ENCODE results near the gene RND2. TPM values are rescaled to one million over a fixed set of nuclear protein-coding genes. Genes with fewer than 3 reads are reported as not detected.

Gene RND2
- total and polyA plus RNA-seq, 2 of the 13 experiments (the other 11 are each of a cell fraction or from before 2014, with no cell fraction given): 0.05 to 0.11 TPM

GRCh38 chr17:43014649-43015542 is 10.1 kb upstream of the RND2 start (continued):
- TF ChIP-seq ZHX2 (IDR thresholded peaks at IDR 0.05; ENCODE audit: low read depth) (no peak), ZHX2 (CRISPR knock-in tag; IDR thresholded peaks at IDR 0.05; ENCODE audit: borderline replicate concordance) (no peak), TAF1 (CRISPR knock-in tag; IDR thresholded peaks at IDR 0.05) (no peak), ZNF10 (CRISPR knock-in tag; IDR thresholded peaks at IDR 0.05; ENCODE audit: borderline replicate concordance, low read depth) (no peak), TBX3 (IDR thresholded peaks at IDR 0.05; ENCODE audit: borderline replicate concordance) (no peak), ZNF577 (CRISPR knock-in tag; IDR thresholded peaks at IDR 0.05; ENCODE audit: borderline replicate concordance, low read depth) (no peak), RFX1 (IDR thresholded peaks at IDR 0.05) (no peak), ZNF253 (CRISPR knock-in tag; IDR thresholded peaks at IDR 0.05; ENCODE audit: borderline replicate concordance) (no peak), ZNF484 (CRISPR knock-in tag; IDR thresholded peaks at IDR 0.05; ENCODE audit: borderline replicate concordance, low read depth) (no peak), ZSCAN20 (CRISPR knock-in tag; IDR thresholded peaks at IDR 0.05; ENCODE audit: borderline replicate concordance) (no peak), ZNF781 (CRISPR knock-in tag; IDR thresholded peaks at IDR 0.05; ENCODE audit: borderline replicate concordance, not compliant biosample characterization) (no peak), RFX3 (CRISPR knock-in tag; IDR thresholded peaks at IDR 0.05) (no peak), POLR2G (IDR thresholded peaks at IDR 0.05; ENCODE audit: low read depth, low read length) (0 out of 2 replicates have a peak, but pooled peaks have one; percentile 20), HNRNPH1 (optimal IDR thresholded peaks at IDR 0.05; ENCODE audit: low read depth, low read length) (no peak), ZBTB38 (CRISPR knock-in tag; IDR thresholded peaks at IDR 0.05) (no peak), NONO (IDR thresholded peaks at IDR 0.05) (no peak), NONO (CRISPR knock-in tag; conservative IDR thresholded peaks at IDR 0.05) (no peak), ZBTB2 (CRISPR knock-in tag; IDR thresholded peaks at IDR 0.05; ENCODE audit: low read depth) (no peak), ZNF883 (CRISPR knock-in tag; IDR thresholded peaks at IDR 0.05; ENCODE audit: not compliant biosample characterization) (no peak)

Data from HepG2 (cell line).